Uterus (tissue), 2 donors: ENCODE data around the gene MZT2B.
A peak's percentile ranks its signal among the peaks of the same experiment; 100 is the strongest.
"Not testable (repeated sequence)": the region's sequence is repeated elsewhere in the genome, so short reads cannot be mapped to it uniquely, and the experiment has no call there.

Source experiments
- CTCF ChIP-seq, 4 experiments: fragments of 200-600 bp in 2 of 4; fragments of 450-650 bp in 2 of 4; sonication (generic) in 2 of 4; IDR thresholded peaks; one replicate each; pipeline ENCODE4 v1.5.1; 2016 to 2019; ENCODE audit warnings: antibody characterized with exemption in 4 of 4, mild to moderate bottlenecking in 2 of 4, moderate library complexity in 1 of 4
- POLR2A ChIP-seq, 2 donors: fragments of 450-650 bp; IDR thresholded peaks; one replicate each; pipeline ENCODE4 v1.6.1; 2016; ENCODE audit warnings: antibody characterized with exemption in 2 of 2, mild to moderate bottlenecking in 1 of 2, moderate library complexity in 1 of 2

- peak in 3 of 4 experiments; percentile 13 to 53 (median 45) for TF ChIP-seq CTCF (IDR thresholded peaks at IDR 0.05)
- not testable (repeated sequence) for TF ChIP-seq POLR2A (IDR thresholded peaks at IDR 0.05)
These were observed 26.0 kb upstream of the MZT2B start for GRCh38 chr2:130155956-130156623.
